ENCODE results near the gene CDCA4.

Gene CDCA4

DNA sequence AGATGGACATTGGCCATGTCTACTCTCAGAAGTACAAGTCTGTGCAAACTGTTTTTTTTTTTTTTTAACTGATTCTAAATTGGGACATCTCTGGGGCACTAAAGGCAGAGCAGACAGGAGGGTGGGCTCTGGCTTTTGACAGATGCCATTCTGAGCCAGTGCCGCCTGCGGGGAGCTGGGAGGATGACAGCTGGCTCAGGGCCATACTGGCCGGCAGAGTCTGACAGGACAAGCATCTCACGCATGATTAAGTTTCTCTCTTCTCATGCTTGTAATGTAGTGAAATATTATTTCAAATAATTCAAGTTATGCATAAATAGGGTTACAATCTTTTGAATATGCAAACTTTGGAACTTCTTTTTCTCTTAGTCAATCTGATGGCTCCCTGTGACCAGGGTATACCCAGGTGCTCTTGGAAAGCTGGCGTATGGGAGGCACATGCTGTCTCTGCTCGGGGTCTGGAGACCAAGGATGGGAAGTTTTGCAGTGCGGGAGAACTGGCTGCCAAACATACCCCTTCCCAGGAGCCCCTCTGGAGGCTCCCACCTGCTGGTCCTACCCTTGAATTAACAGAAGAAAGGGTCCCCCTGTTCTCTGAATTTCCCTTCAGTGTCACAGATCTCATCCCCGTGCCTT lies 7.6 kb downstream of the CDCA4 start:
- DNase-seq (ENCODE audit: low spot score) = no peak

DNA sequence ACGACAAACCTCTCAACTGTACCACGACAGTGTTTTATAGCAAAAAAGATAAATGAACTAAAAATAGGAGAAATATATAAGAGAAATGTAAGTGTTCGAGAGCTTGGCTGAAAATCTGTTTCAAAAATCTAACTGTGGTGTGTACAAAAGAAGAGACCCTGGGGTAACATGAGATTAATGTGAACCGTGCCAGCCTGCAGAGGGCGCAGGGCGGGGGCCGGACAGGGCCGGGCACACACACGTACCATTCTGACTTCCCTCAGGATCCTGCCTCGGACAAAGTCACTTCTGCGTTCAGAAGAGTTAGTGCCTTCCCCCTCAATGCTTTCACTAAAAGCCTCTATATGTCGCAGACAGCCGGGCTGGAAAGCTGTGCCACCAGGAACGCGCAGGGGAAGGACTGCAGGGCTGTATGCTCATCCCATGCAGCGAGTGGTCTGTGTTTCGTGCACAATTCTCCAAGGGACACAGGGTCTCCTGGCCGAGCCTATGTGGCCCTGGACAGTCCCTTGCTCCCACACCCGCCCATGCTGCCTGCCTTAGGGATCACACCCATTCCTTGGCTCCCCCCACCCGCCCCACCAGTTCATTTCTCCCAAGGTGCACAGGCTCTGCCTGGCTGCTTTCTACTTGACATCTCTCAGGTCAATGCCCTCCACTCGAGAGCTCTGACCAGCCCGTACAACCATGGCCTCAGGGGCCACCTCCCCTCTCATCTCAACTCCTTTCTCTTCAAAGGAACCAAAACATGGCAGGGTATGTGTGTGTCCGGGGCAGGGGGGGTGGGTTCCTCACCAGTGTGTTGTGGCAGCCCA lies 8.5 kb downstream of the CDCA4 start:
- DNase-seq (ENCODE audit: low spot score) = no peak

DNA sequence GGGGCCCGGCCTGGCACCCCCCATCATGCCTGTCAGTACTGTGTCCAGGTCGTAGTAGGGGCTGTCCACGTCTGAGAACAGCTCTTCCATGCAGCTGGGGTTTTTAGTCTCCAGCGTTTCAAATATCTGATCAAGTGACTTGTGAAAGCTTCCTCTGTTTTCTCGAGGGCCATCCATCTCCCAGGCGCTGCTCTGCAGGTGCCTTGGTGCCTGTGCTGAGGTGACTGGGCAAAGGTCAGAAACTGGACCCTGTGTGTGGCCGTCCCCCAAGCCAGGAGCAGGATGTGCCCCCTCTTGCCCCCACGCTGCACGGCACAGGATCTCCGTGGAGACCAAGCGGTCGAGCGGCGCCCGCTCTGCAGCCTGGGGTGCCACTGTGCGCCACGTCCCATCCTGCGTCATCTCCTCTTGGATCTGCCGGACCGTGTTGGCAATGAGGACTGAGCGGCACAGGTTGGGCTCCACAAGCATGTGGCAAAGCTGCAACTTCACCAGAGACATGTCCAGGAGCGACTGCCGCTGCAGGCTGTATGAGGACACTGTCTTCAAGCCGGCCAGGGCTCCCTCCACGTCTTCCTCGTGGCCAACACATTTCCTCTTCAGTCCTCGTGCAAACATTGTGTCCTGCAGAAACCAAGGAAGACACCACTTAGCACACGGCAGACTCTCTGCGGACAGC lies 9.4 kb downstream of the CDCA4 start:
- no peak for DNase-seq (ENCODE audit: low spot score)

DNA sequence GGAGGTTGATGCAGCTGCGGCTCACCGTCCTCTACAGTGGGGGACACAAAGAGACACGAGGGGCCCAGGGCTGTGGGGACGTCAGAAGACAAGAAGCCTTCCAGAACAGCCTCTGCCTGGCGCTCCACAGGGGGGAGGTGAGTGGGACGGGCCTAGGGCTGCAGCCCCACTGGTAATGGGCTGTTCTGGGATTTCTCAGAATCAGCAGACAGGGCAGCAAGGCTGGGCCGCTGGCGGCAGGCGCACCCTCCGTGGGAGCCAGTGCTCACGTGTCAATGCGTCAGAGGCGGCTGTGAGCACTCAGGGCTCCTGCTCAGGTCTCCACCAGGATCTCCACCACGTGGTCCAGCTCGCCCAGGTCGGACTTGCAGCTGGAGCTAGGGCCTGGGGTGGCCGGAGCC lies 10.0 kb downstream of the CDCA4 start:
- DNase-seq (ENCODE audit: low spot score) = no peak

DNA sequence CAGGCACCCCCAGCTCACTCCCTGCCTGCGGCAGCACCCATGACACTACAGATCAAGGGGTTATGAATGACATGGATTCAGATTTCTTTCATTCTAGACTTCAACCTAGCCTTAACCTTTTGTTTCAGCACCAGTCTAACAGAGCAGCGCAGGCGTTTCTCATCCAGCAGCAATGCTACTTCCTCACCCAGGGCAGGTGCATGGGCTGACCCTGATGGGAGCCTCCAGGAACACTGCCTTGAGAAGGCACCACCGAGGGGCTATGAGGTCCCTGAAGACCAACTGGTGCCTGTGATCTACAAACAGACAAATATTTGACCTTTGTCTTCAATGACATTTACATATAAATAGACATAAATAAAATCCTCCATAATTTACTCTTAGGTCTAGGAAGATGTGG lies 10.8 kb downstream of the CDCA4 start:
- no peak for DNase-seq (ENCODE audit: low spot score)

DNA sequence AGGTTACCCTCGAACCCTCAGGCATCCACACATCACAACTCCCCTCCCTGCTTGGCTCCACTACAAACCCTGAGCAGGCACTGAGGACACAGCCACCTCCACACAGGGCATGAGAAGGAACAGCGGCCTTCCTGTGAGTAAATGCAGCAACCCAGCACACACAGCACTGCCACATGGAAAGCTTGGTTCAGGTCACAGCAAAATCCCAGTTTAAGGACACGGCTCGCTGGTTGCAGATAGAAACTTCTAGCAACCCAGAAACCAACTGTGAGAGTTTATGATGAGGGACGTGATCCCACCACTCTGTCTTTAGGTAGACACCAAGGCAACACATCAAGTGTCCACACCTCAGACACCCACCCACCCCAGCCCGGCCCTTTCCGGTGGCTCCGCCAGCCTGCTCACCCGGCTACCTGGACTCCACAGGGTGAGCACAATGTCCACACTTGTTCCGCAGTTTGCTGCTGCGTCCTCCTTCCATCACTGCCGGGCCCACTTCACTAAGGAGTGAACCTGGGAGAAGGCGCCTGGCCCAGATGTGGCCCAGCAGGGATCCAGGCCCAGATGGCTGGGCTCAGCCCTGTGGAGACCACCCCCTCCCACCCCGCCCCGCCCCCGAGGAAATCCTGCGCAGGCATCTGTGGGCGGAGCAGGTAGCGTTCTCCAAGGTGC lies 13.2 kb downstream of the CDCA4 start:
- DNase-seq (ENCODE audit: low spot score) = no peak

DNA sequence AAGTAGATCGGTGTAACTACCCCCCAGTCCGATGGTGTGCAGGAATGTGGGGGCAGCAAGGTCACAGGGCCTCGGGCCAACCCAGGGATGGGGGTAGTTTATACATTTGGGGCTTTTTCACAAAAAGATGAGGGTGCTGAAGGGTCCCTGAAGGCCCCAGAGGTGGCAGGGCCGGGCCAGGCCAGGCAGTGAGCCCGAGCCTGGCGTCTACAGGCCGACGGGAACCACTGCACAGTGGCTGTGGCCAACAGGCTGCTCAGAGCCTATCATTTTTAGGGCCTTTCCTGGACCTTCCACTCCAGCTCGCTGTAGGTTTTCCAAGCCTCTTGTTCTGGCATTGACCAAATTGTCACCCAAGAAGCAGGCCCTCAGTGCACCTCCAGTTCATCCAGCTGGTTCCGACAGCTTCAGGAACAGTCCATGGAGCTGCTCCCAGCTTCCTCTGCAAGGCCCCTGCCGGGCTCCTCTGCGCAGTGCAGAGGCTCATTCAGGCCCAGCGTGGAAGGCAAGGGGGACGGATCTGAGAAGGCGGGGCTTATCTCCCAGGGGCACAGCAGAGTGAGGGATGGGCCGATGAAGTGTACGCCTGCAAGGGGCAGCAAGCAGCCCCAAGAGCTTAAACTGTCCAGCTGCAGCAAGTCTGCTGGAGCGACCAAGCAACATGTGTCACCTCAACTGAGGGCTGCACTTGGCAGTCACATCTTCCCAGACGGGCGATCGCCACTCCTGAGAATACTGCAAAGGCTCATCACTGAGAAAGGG lies 13.9 kb downstream of the CDCA4 start:
- no peak for DNase-seq (ENCODE audit: low spot score)

DNA sequence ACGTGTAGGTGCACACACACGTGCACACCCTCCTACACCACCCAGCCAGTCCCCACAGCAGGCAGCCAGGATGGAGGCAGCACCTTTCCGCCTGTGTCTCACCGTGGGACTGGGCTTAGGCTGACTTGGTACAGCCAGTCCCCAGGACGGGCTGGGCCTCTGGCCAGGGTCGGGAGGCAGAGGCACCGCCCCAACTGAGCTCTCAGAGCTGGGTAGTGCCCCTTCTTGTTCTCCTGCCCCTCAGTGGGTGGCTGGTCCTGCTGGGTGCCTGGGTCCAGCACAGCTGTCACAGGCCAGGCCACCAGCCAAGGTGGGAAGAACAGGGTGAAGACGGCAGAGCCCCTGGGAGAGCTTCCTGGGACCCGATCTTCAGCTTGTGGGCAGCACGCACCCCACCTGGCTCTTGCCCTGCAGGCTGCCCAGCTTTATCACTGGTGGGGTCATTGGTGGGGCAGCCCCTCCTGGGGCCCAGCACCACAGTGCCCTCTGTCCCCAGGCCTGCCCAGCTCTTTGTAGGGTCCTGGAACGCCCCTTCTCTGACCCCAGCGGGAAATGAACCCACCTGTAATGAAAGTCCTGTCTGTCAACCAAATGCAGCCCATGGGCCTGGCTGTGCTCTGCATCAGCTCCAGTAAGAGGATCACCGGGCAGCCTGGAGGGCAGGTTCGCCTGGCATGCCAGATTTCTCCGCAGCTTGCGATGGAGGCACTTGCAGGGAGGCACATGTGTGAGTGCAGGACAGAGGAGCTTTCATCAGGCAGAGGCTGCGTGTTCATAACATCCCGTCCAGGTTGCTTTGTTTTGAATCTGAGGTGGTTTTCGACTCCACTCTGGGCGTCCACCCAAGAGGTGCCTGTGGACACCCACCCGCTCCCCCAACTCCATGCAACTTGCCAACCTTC lies 14.7 kb downstream of the CDCA4 start:
- no peak for DNase-seq (ENCODE audit: low spot score)

DNA sequence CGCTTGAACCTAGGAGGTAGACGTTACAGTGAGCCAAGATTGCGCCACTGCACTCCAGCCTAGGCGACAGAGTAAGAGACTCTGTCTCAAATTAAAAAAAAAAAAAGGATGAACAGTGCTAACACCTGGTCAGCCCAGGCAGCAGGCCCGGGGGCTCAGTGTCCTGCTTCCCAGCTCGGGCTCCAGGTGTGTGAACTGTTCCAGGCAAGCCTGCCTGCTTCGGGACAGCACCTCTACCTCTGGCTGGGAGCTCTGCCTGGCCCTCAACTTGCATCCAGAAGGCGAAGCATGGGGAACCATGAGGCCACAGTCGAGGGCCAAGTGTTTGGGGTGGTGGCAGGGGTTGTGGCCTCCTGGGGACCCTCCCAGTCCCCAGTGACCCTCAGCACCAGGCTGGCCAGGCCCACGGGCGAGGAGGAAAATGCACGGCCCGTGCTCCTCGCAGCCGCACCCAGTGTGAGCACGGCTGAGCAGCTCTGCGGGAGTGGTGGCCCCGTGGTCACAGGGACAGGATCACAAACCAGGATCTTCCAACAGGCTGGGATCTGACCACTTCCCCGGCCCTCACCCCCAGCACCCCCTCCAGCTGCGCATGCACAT lies 15.5 kb downstream of the CDCA4 start:
- DNase-seq (ENCODE audit: low spot score) = no peak

DNA sequence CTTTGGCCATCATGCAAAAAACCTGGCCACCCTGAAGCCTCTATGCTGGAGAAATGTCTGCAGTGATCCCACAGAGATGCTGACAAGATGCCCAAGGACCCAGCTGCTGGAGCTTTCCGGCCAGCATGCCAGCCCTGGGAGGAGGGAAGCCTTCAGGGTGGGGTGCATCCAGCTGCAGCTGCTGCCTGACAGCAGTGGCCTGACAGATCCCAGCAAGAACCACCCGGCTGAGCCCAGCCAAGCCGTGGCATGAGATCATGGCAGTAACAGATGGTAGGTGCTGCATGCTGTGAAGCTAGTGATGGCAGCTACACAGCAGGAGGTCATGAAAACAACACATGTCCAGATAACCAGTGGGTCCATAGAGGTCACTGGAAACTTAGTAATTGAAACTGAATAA lies 21.5 kb downstream of the CDCA4 start:
- no peak for DNase-seq (ENCODE audit: low spot score)

DNA sequence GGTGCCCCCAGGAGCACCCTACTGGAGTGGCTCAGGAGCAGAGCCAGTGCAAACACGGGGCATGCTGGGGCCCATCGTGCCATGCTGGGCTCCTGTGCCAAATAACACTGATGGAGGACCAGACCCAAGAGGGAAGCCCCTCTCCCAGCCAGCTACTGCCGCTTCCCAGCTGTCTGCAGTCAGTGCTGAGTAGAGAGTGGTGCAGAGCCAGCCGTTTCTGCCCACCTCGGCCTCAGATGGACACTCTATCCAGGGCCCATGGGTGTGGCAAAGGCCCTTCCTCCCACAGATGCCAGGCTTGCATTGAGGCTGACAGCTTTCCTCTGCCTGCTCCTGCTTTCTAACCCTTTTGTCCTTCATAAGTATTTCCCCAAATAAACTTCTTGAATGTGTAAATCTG lies 22.1 kb downstream of the CDCA4 start:
- no peak for DNase-seq (ENCODE audit: low spot score)

DNA sequence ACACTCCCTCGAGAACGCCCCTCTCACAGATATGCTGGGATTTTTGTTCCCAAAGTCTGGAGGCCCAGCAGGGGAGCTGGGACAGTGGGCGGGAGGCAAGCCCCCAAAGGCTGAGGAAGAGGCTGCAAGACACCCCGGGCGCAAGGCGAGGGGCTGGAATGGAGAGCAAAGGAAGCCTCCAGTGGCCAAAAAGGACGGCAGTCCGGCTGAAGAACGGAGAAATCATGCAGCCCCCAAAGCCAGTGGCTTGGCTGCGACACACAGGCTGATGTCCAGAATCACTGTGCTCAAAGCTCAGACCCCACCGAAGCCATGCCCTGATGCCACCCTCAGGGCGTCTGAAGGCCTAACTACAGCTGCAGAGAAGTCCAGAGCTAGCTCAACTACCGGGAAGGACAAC lies 24.4 kb downstream of the CDCA4 start:
- DNase-seq (ENCODE audit: low spot score) = no peak

DNA sequence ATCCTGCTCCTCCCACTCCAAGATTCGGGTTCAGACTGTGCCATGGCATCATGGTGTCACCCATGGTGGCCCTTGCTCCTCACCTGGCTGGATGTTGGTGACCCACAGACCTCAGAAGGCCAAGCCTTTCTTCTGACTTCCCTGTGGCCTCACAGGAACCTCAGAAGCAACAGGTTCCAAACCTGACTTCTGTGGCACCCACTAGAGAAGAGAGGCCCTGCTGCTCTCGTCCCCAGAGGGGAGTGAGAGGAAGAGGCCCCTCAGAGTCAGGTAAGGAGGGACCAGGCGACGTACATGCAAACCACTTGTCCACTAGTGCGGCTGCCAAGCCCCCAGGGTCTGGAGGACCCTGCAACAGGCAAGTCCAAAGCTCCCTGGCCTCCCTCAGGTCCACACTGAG lies 24.9 kb downstream of the CDCA4 start:
- DNase-seq (ENCODE audit: low spot score) = no peak

DNA sequence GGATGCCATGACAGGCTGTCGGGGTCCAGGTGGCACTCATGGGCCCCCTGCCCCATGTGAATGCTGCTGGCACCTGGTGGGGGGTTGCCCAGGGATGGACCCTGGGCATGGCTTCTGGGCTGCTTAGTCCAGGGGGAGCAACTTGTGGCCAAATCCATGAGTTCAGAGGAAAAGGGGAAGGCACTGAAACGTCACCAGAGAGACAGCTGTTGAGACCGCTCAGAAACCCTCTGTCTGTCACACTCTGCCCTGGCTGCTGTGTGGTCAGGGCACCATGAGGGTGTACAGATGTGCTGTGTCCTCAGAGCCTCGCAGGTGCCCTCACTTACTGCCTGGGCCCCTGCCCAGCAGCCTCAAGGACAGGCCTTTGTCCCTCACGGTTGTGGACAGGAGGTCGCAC lies 25.9 kb downstream of the CDCA4 start:
- DNase-seq (ENCODE audit: low spot score) = no peak

DNA sequence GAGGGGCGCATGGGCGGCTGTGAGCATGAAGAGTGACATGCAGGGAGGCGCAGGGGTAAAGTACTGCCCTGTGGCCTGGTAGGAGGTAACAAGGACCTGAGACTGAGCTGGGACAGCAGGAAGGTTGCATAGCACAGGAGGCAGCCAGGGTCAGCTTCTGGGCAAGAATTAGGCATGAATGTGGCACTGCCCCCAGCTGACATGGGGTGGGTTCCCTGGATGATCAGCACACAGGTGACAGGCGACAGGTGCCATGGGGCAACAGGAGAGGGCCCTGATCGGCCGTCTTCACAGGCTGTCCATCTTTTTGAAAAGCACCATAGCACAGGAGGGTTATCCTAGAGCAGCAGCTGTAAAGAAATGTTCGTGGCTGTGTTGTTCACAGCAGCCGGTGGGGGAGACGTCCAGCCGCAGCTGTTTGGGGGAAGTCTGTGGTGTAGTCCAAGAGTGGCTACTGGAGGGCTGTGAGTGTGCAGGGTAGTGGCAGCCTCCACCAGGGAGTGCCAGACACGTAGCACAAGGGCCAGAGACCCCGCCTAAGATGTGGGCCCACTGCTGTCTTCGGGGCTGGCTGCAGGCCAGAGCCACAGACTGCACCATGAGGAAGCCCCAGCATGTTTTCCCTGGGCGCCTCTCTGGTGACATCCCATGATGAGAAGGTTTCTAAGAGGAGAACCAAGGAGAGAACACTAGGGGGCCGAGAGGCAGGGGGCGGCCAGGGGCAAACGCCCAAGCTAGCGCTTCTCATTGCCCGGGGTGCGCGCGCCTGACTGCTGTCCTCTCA lies 26.9 kb downstream of the CDCA4 start:
- DNase-seq (ENCODE audit: low spot score) = no peak

DNA sequence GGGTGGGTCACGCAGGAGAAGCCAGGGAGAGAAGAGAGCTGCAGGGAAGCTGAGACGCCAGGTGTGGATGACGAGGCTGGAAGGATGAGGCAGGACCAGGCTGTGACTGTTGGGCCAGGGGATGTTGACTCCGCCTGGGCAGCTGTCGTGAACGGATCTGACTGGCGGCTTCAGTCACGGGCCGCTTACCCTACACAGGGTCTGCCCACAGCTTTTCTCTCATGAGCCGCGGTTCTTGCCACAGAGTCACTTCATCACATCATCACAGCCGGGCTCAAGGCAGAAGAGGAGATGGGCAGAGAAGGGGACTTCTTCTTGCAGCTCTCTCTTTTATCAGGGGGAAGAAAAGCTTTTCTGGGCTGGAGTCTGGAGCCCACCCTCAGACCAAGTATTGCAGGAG lies 27.6 kb downstream of the CDCA4 start:
- no peak for DNase-seq (ENCODE audit: low spot score)

DNA sequence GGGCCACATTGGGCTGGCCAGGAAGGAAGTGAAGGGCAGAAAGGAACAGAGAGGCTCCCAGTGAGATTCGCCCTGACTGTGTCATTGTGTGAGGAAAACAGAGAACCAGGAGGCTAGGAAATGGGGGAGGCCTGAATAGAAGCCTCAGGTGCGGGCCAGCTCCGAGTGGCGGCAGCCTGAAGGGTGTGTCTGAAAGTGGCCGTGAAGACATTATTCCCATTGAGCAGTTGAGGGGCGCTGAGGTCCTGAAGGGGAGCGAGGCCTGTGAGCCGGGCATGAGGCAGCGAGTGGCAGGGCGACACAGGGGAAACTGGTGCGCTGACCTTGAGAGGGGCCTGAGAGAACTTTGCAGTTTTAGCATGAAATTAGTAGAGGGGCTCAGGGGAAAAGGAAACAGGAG lies 28.4 kb downstream of the CDCA4 start:
- no peak for DNase-seq (ENCODE audit: low spot score)

DNA sequence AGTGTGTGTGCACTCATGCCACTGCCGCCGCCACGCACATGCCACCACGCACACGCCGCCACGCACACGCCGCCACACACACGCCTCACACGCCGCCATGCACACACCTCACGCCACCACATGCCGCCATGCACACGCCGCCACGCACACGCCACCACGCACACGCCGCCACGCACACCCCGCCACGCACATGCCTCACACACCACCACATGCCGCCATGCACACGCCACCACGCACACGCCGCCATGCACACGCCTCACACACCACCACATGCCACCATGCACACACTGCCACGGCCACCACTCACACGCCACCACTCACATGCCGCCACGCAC lies 29.0 kb downstream of the CDCA4 start:
- no peak for DNase-seq (ENCODE audit: low spot score)

DNA sequence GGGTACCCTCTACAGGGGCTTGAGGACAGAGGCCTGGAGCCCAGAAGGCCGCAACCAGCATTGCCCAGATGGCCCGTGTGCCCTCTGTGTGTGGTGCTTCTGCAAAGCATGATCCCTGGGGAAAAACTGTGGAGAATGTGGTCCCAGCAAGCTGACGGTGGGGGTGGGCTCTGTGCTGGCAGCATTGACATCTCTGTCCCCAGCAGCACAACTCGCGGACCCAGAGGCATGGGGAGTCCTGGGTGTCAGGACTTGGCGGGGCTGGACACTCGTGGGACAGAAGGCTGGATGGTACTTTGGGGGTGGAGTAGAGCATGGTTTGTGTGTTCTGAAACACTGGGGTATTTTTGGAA lies 31.0 kb downstream of the CDCA4 start:
- no peak for DNase-seq (ENCODE audit: low spot score)

Measured in pons (tissue), 1 donor.